ENCODE data around the gene LMNA. TPM values are rescaled to one million over a fixed set of nuclear protein-coding genes. Genes with fewer than 3 reads are reported as not detected.

LMNA gene
- total RNA-seq, 1 experiment from 2014 or later = 112 TPM

DNA sequence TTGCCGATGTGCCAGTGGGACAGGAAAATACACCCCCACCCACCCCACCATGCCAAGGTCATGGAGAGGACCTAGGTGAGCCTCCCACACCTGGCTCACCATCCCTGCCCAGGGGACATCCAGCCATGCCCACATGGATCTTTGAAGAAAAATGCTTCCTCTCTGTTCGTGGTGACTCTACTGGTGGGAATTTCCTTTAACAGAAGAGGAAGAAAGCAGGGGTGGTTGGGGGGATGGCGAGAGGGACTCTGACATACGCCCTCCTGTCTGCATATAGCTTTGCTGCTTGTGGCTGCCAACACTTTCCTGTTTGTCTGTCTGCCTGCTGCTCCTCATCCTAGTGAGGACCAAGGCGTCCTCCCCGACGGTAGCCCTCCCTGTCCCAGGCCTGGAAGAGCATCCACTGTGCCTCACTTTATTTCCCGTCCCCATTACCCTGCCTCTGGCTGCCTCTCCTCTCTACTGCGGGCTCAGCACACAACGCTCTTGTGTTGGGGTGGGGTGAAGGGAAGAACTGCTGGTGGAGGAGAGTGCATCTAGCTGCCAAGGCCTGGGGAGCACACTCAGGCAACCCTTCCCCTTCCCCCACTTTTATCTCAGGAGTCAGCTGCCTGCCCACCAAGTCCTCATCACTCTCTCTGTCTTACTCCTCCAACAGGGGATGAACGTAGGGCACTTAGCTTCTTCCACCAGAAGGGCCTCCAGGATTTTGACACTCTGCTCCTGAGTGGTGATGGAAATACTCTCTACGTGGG, 41.4 kb downstream of the LMNA start:
- peaks cover 9% of the 10 kb centered on the region for H3K4me1 Mint-ChIP-seq (ENCODE audit: low read depth, unreplicated experiment)
- intact Hi-C loops (cut with micrococcal nuclease; ENCODE audit: unreplicated experiment) = no loop called here

DNA sequence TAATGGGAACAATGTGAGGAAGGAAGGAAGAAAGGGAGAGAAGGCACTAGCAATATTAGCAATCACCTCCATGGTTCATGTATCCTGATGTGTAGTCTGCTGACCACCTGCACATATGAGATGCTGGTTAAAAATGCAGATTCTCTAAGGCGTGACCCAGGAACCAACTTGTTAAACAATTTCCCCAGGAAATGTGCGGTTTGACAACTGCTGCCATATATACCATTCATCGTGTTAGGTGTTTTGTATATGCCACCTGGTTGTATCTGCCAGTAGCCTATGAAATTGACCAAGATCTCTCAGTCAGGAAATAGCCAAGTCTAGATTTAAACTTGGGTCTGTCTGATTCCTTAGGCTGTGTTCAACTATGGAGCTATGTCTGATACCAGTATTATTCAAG, 43.0 kb downstream of the LMNA start:
- no peaks in the 10 kb centered on the region for H3K9me3 ChIP-seq
- H3K27me3 ChIP-seq (replicated peaks; ENCODE audit: control insufficient read depth, insufficient read depth, low read length) = no peaks in the 10 kb centered on the region
- H3K36me3 ChIP-seq (ENCODE audit: control insufficient read depth, insufficient read depth, low read length) = no peaks in the 10 kb centered on the region
- TF ChIP-seq CTCF (IDR thresholded peaks at IDR 0.05; ENCODE audit: insufficient read depth in 1 of 2, low read depth in 1 of 2, low read length in 1 of 2, severe bottlenecking in 1 of 2, unreplicated experiment in 1 of 2) = no peak
- H3K27ac Mint-ChIP-seq (ENCODE audit: unreplicated experiment) = no peak overlapping the region
- peaks cover 3% of the 10 kb centered on the region for H3K4me1 Mint-ChIP-seq (ENCODE audit: low read depth, unreplicated experiment)
- H3K4me3 ChIP-seq (ENCODE audit: low read depth, low read length) = no peak overlapping the region
- no TSS peak for BruUV-seq (replicated peaks)
- ChIA-PET POLR2A (no interaction called here), CTCF (no interaction called here)
- H3K4me1 ChIP-seq = no peaks in the 10 kb centered on the region
- no peaks in the 10 kb centered on the region for H3K9me3 Mint-ChIP-seq (ENCODE audit: unreplicated experiment)
- no peaks in the 10 kb centered on the region for H3K27me3 Mint-ChIP-seq (ENCODE audit: insufficient read depth, unreplicated experiment)
- intact Hi-C loops (cut with micrococcal nuclease; ENCODE audit: unreplicated experiment) = no loop called here
- H3K36me3 Mint-ChIP-seq (ENCODE audit: insufficient read depth, unreplicated experiment) = no peaks in the 10 kb centered on the region
- no peak overlapping the region for H3K4me3 Mint-ChIP-seq (ENCODE audit: unreplicated experiment)
- DNase-seq = no peak

More for the DNA sequence above, 41.4 kb downstream of the LMNA start:
- Histone ChIP-seq H3K36me3 (ENCODE audit: control insufficient read depth, insufficient read depth, low read length) (no peaks in the 10 kb centered on the region), H3K4me3 (ENCODE audit: low read depth, low read length) (no peak overlapping the region), H3K27me3 (replicated peaks; ENCODE audit: control insufficient read depth, insufficient read depth, low read length) (no peaks in the 10 kb centered on the region), H3K4me1 (no peaks in the 10 kb centered on the region), H3K9me3 (no peaks in the 10 kb centered on the region)
- TF ChIP-seq CTCF (IDR thresholded peaks at IDR 0.05; ENCODE audit: insufficient read depth in 1 of 2, low read depth in 1 of 2, low read length in 1 of 2, severe bottlenecking in 1 of 2, unreplicated experiment in 1 of 2) = no peak
- Mint-ChIP-seq H3K27ac (ENCODE audit: unreplicated experiment) (no peak overlapping the region), H3K27me3 (ENCODE audit: insufficient read depth, unreplicated experiment) (no peaks in the 10 kb centered on the region), H3K36me3 (ENCODE audit: insufficient read depth, unreplicated experiment) (no peaks in the 10 kb centered on the region), H3K9me3 (ENCODE audit: unreplicated experiment) (no peaks in the 10 kb centered on the region), H3K4me3 (ENCODE audit: unreplicated experiment) (no peak overlapping the region)
- ChIA-PET POLR2A (no interaction called here), CTCF (no interaction called here)
- no peak for DNase-seq
- no TSS peak for BruUV-seq (replicated peaks)

DNA sequence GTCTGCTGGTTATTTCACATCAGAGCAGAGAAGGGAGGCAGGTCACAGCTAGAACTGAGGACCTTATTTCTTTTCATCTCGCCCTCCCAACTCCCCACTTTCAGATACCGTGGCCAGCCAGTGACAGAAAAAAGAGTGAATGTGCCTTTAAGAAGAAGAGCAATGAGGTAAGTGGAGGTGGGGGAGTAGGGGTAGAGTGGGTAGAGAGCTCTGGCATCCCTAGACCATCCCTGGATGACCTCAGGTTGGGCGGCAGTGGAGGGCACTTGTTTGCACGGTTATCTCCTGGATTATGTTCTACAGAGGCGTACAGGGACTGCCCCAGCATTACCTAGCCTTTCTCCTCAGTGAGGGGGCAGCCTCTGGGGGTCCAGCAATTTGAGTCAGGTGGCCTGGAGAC, 43.5 kb downstream of the LMNA start:
- Mint-ChIP-seq H3K4me1 (ENCODE audit: low read depth, unreplicated experiment) (no peaks in the 10 kb centered on the region), H3K27ac (ENCODE audit: unreplicated experiment) (no peak overlapping the region), H3K4me3 (ENCODE audit: unreplicated experiment) (no peak overlapping the region), H3K36me3 (ENCODE audit: insufficient read depth, unreplicated experiment) (no peaks in the 10 kb centered on the region), H3K27me3 (ENCODE audit: insufficient read depth, unreplicated experiment) (no peaks in the 10 kb centered on the region), H3K9me3 (ENCODE audit: unreplicated experiment) (no peaks in the 10 kb centered on the region)
- Histone ChIP-seq H3K4me3 (ENCODE audit: low read depth, low read length) (no peak overlapping the region), H3K27me3 (replicated peaks; ENCODE audit: control insufficient read depth, insufficient read depth, low read length) (no peaks in the 10 kb centered on the region), H3K9me3 (no peaks in the 10 kb centered on the region), H3K4me1 (no peaks in the 10 kb centered on the region), H3K36me3 (ENCODE audit: control insufficient read depth, insufficient read depth, low read length) (no peaks in the 10 kb centered on the region)
- DNase-seq = no peak
- no peak for TF ChIP-seq CTCF (IDR thresholded peaks at IDR 0.05; ENCODE audit: insufficient read depth in 1 of 2, low read depth in 1 of 2, low read length in 1 of 2, severe bottlenecking in 1 of 2, unreplicated experiment in 1 of 2)
- no TSS peak for BruUV-seq (replicated peaks)
- intact Hi-C loops (cut with micrococcal nuclease; ENCODE audit: unreplicated experiment) = no loop called here
- POLR2A ChIA-PET = no interaction called here
- CTCF ChIA-PET = no interaction called here
